Adrenal gland (tissue), 19 donors: ENCODE data around the gene RAMP2. TPM values are rescaled to one million over a fixed set of nuclear protein-coding genes. Genes with fewer than 3 reads are reported as not detected.
A peak's percentile ranks its signal among the peaks of the same experiment; 100 is the strongest.

Experiments used
- DNase-seq, 7 donors: peaks; one replicate each; pipeline ENCODE4 v3.0.0-alpha.2; 2019 to 2020
- H3K27ac ChIP-seq, 5 donors: fragments of 200-600 bp; sonication (generic) in 4 of 5; 1 replicate in 3 of 5; 2 replicates in 2 of 5; pipeline versions ENCODE4 v1.5.1 to v1.8.0; 2016 to 2020; ENCODE audit warnings: mild to moderate bottlenecking in 1 of 5
- H3K27me3 ChIP-seq: fragments of 200-600 bp; 2 replicates; pipeline ENCODE4 v1.8.0; 2021
- H3K36me3 ChIP-seq, 2 donors: fragments of 200-600 bp; replicated peaks in 1 of 2; 1 replicate in 1 of 2; 2 replicates in 1 of 2; pipeline versions ENCODE4 v1.5.1 to v1.8.0; 2018 to 2022
- H3K4me1 ChIP-seq, 2 donors: fragments of 200-600 bp; replicated peaks in 1 of 2; 1 replicate in 1 of 2; 2 replicates in 1 of 2; pipeline versions ENCODE4 v1.5.1 to v1.8.0; 2018 to 2021
- H3K4me3 ChIP-seq, 4 donors: fragments of 200-600 bp; sonication (generic) in 3 of 4; one replicate each; pipeline ENCODE4 v1.5.1; 2016 to 2018
- H3K9me3 ChIP-seq, 3 donors: fragments of 200-600 bp; sonication (generic) in 1 of 3; replicated peaks in 1 of 3; 1 replicate in 2 of 3; 2 replicates in 1 of 3; pipeline versions ENCODE4 v1.5.1 to v1.8.0; 2016 to 2021
- CTCF ChIP-seq, 6 experiments: fragments of 450-650 bp in 4 of 6; fragments of 200-600 bp in 2 of 6; sonication (generic) in 1 of 6; IDR thresholded peaks; 1 replicate in 5 of 6; 2 replicates in 1 of 6; pipeline versions ENCODE4 v1.5.1 to v1.8.0; 2016 to 2021; ENCODE audit warnings: antibody characterized with exemption in 6 of 6, mild to moderate bottlenecking in 2 of 6, moderate library complexity in 1 of 6
- POLR2A ChIP-seq, 2 donors: fragments of 450-650 bp; IDR thresholded peaks; one replicate each; pipeline ENCODE4 v1.6.1; 2017; ENCODE audit warnings: antibody characterized with exemption in 2 of 2, mild to moderate bottlenecking in 2 of 2, moderate library complexity in 1 of 2
- WGBS, 4 donors: extraction: QIAGEN DNeasy Blood & Tissue Kit in 2 of 4; methylation state at CpG; one replicate each; pipeline versions ENCODE4 v1.1.5 to v1.1.7; 2013 to 2017; 5-methylcytosine and 5-hydroxymethylcytosine counted together
- intact Hi-C, 2 donors: fragments of 100-400 bp; cut with DNase I; formaldehyde crosslinking; loops; one replicate each; pipeline versions ENCODE4 v1.14.1 to v1.15.0; 2022 to 2023
- long read RNA-seq, 10 donors: library from polyadenylated mRNA in 3 of 10; unstranded in 2 of 10; stranded (forward) in 1 of 10; transcript quantifications; one replicate each; pipeline ENCODE4 v2.0.0 and lab custom pipeline, GENCODE V29; 2021 to 2026
- polyA plus RNA-seq, 3 donors: library from polyadenylated mRNA; stranded (reverse); fragments of 200-250 nt in 2 of 3; fragments of 350-450 nt in 1 of 3; fragmentation: Illumina TruSeq in 1 of 3; extraction: RNeasy Lipid Tissue Mini Kit (QIAGEN cat#74804) in 1 of 3; gene quantifications; one replicate each; pipeline ENCODE4 v1.2.3, GENCODE V29; 2013 to 2014
- total RNA-seq, 9 donors: library from RNA; depleted of rRNA in 4 of 9; stranded (reverse); fragments of >200 nt in 4 of 9; fragments of 120-200 nt in 1 of 9; fragmentation: NEBNext Ultra II Directional in 1 of 9; extraction: Animal tissue kit (Norgen Biotek cat#: 25700) in 1 of 9; gene quantifications; one replicate each; pipeline versions ENCODE4 v1.1.0 to v1.2.4, GENCODE V29; 2013 to 2023
- donor health status: healthy with polysubstance abuse.
- donor health status: Bipolar disorder and iron deficiency.
- donor health status: DM: yes; HTN: yes; CAD: no.
- donor health status: DM: no; HTN: no; CAD: no.
- donor health status: DM: no; HTN: no; CAD: no.
- donor health status: DM: yes; HTN: yes; CAD: no.

RAMP2 gene
- 10 to 100 TPM in 7 of 9 donors, 1 to 10 TPM in 2; 4.6 to 35.4 (median 16.1) TPM for total RNA-seq
- 10 to 100 TPM; 23.1 to 67.5 (median 37.9) TPM for polyA plus RNA-seq
- long read RNA-seq, donor 1, transcript RAMP2-201 (4 exons, 780 nt) = major isoform, 8 of 9 reads
- long read RNA-seq, donor 1, partial matches to known transcripts = 0 of 9 reads
- long read RNA-seq, donor 1, other reads (novel, unspliced or antisense) = 0 of 9 reads
- long read RNA-seq, donor 2, transcript RAMP2-201 (4 exons, 780 nt) = major isoform, 9 of 11 reads
- long read RNA-seq, donor 2, partial matches to known transcripts = 0 of 11 reads
- long read RNA-seq, donor 2, other reads (novel, unspliced or antisense) = 0 of 11 reads
- long read RNA-seq, donor 3, transcript RAMP2-201 (4 exons, 780 nt) = major isoform, 17 of 19 reads
- long read RNA-seq, donor 3, partial matches to known transcripts = 0 of 19 reads
- long read RNA-seq, donor 3, other reads (novel, unspliced or antisense) = 0 of 19 reads
- long read RNA-seq, donor 4, partial matches to known transcripts = 0 of 2 reads
- long read RNA-seq, donor 4, other reads (novel, unspliced or antisense) = 0 of 2 reads
- long read RNA-seq, donor 5, transcript RAMP2-201 (4 exons, 780 nt) = major isoform, 12 of 18 reads
- long read RNA-seq, donor 5, partial matches to known transcripts = 1 of 18 reads
- long read RNA-seq, donor 5, other reads (novel, unspliced or antisense) = 1 of 18 reads
- long read RNA-seq, donor 6, transcript RAMP2-201 (4 exons, 780 nt) = major isoform, 7 of 9 reads
- long read RNA-seq, donor 6, partial matches to known transcripts = 1 of 9 reads
- long read RNA-seq, donor 6, other reads (novel, unspliced or antisense) = 1 of 9 reads
- long read RNA-seq, donor 7, transcript RAMP2-201 (4 exons, 780 nt) = major isoform, 6 of 7 reads
- long read RNA-seq, donor 7, partial matches to known transcripts = 0 of 7 reads
- long read RNA-seq, donor 7, other reads (novel, unspliced or antisense) = 0 of 7 reads
- long read RNA-seq, donor 8, transcript RAMP2-201 (4 exons, 780 nt) = major isoform, 28 of 31 reads
- long read RNA-seq, donor 8, partial matches to known transcripts = 0 of 31 reads
- long read RNA-seq, donor 8, other reads (novel, unspliced or antisense) = 0 of 31 reads
- long read RNA-seq, donor 9, transcript RAMP2-201 (4 exons, 780 nt) = major isoform, 17 of 19 reads
- long read RNA-seq, donor 9, partial matches to known transcripts = 0 of 19 reads
- long read RNA-seq, donor 9, other reads (novel, unspliced or antisense) = 0 of 19 reads
- long read RNA-seq, donor 10, transcript RAMP2-201 (4 exons, 780 nt) = major isoform, 15 of 16 reads
- long read RNA-seq, donor 10, partial matches to known transcripts = 0 of 16 reads
- long read RNA-seq, donor 10, other reads (novel, unspliced or antisense) = 0 of 16 reads

GRCh38 chr17:42760652-42761581 lies at the start of gene RAMP2:
TSS of gene RAMP2 (plus strand) at chr17:42761227. CDS start at chr17:42761262, 35 bp downstream.
- Histone ChIP-seq H3K27me3 (no peaks in the 10 kb centered on the region), H3K9me3 (no peaks in the 10 kb centered on the region), H3K36me3 (no peaks in the 10 kb centered on the region), H3K4me1 (peaks cover 9 to 17% of the 10 kb centered on the region in 2 donors), H3K4me3 (peak within 1 kb of the TSS in 2 of 4 donors; percentile 13 to 59), H3K27ac (peak within 1 kb of the TSS in 1 of 5 donors; percentile 59)
- TF ChIP-seq POLR2A (IDR thresholded peaks at IDR 0.05) (no peak), CTCF (IDR thresholded peaks at IDR 0.05) (no peak)
- WGBS, 4 donors = 2 to 50% (median 16%) methylated on average over 2 to 90 of the region's 92 CpGs
- intact Hi-C loops = loop anchor here (5.0 kb wide), 1 partner anchor 39 kb away; no protein-coding TSS in a partner anchor
- DNase-seq = peak in 2 of 7 donors; percentile 32 to 41

GRCh38 chr17:42720996-42721583 lies 39.9 kb upstream of the RAMP2 start:
- no peaks in the 10 kb centered on the region for H3K27me3 ChIP-seq
- DNase-seq = peak in 2 of 7 donors; percentile 24 to 45
- no peaks in the 10 kb centered on the region for H3K9me3 ChIP-seq
- TF ChIP-seq POLR2A (IDR thresholded peaks at IDR 0.05) (no peak), CTCF (IDR thresholded peaks at IDR 0.05) (peak; percentile 35 to 77 (median 69))
- no peak overlapping the region for H3K4me3 ChIP-seq
- H3K36me3 ChIP-seq = peaks cover 0 to 93% of the 10 kb centered on the region in 2 donors
- intact Hi-C loops = loop anchor here (5.0 to 10.0 kb wide), 3 partner anchors 41 to 104 kb away; partner anchors contain the start of genes BECN1 (in 2 of the 2) and RAMP2 (in 2 of the 2)
- H3K27ac ChIP-seq = no peak overlapping the region
- WGBS, 4 donors = 2 to 10% (median 4%) methylated on average over 2 of the region's 2 CpGs
- H3K4me1 ChIP-seq = no peaks in the 10 kb centered on the region

GRCh38 chr17:42723636-42724035 lies 37.4 kb upstream of the RAMP2 start:
- TF ChIP-seq CTCF (IDR thresholded peaks at IDR 0.05) (no peak), POLR2A (IDR thresholded peaks at IDR 0.05) (no peak)
- Histone ChIP-seq H3K4me1 (no peaks in the 10 kb centered on the region), H3K27me3 (no peaks in the 10 kb centered on the region), H3K27ac (no peak overlapping the region), H3K4me3 (no peak overlapping the region), H3K9me3 (no peaks in the 10 kb centered on the region), H3K36me3 (peaks cover 0 to 92% of the 10 kb centered on the region in 2 donors)
- intact Hi-C loops = loop anchor here (5.0 to 10.0 kb wide), 3 partner anchors 39 to 101 kb away; partner anchors contain the start of genes BECN1 (in 2 of the 2) and RAMP2 (in 2 of the 2)
- DNase-seq = no peak
- WGBS, 4 donors = 74 to 90% (median 77%) methylated on average over 3 of the region's 3 CpGs
